ENCODE measurements around the gene RSPH3.
"Not testable (repeated sequence)": the region's sequence is repeated elsewhere in the genome, so short reads cannot be mapped to it uniquely, and the experiment has no call there.

Gene RSPH3

GRCh38 chr6:158972241-158973233, 27.5 kb downstream of the RSPH3 start:
- peak; percentile 53 for DNase-seq (ENCODE audit: low spot score)

GRCh38 chr6:158970640-158971275, 29.2 kb downstream of the RSPH3 start:
- peak; percentile 16 for DNase-seq (ENCODE audit: low spot score)

- DNase-seq (ENCODE audit: low spot score), result no peak
These were observed 30.9 kb downstream of the RSPH3 start for GRCh38 chr6:158969148-158969547.

DNA sequence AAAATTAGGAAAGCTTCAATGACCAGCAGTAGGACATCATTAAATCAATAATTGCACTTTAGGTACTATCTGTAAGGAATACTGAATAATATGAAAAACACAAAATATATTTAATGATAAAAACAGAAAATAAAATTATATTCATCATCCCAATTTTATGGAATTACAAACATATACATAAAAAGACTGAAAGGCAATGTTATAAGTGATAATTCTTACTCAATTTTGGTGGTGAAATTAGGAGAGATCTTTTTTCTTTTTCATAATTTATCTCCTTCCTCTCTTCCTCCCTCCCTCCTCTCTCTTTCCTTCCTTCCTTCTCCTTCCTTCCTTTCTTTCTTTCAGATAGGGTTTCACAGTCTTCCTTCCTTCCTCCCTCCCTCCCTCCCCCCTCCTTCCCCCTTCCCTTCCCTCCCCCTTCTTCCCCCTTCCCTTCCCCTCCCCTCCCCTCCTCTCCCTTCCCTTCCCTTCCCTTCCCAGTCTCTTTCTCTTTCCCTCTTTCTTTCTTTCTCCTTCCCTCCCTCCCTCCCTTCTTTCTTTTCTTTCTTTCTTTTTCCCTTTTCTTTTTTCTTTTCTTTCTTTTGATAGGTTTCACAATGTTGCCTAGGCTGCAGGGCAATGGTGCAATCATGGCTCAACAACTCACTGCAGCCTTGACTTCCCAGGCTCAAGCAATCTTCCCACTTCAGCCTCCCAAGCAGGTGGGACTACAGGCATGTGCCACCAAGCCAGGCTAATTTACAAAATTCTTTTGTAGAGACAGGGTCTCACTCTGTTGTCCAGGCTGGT, 36.8 kb downstream of the RSPH3 start:
- no peak for DNase-seq (ENCODE audit: low spot score)

GRCh38 chr6:158962371-158962770, 37.6 kb downstream of the RSPH3 start:
- DNase-seq (ENCODE audit: low spot score), result no peak

DNA sequence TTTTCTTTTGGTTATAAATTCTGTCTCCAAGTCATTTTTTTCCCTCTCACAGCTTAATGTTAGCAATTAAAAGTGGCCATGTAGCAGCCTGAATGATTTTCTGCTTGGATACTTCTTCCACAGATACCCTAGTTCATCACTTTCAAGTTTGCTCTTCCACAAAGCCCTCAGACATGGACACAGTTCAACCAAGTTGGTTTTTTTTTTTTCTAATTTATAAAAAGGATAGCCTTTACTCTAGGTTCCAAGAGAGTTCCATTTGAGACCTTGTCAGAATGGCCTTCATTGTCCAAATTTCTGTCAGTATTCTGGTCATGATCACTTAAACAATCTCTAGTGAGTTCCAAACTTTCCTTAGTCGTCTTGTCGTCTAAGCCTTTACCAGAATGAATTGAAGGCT, 40.0 kb downstream of the RSPH3 start:
- DNase-seq (ENCODE audit: low spot score), result peak; percentile 37

DNA sequence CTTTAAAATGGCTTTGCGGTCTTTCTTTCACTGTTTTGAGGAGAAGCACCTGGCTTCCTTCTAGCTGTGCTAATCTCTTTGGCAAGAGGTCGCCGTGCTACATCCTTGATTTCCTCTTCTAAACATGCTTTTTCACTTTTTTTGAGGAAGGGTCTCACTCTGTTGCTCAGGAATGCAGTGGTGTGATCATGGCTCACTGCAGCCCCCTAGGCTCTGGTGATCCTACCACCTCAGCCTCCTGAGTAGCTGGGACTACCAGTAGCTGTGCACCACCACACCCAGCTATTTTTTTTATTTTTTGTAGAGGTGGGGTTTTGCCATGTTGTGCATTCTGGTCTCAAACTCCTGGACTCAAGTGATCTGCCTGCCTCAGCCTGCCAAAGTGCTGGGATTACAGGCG, 40.5 kb downstream of the RSPH3 start:
- no peak for DNase-seq (ENCODE audit: low spot score)

GRCh38 chr6:158958504-158959386, 41.3 kb downstream of the RSPH3 start:
- no peak for DNase-seq (ENCODE audit: low spot score)

DNA sequence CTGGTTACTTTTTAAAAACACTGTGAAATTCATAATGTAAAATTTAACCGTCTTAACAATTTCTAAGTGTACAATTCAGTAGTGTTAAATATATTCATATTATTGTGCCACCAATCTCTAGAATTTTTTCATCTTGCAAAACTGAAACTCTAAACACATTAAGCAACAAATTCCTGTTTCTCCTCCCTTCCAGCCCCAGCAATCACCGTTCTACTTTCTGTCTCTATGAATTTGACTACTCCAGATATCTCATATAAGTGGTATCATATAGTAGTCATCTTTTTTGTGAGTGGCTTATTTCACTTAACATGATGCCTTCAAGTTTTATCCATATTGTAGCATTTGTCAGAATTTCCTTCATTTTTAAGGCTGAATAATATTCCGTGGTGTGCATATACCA, 44.7 kb downstream of the RSPH3 start:
- DNase-seq (ENCODE audit: low spot score), result no peak

DNA sequence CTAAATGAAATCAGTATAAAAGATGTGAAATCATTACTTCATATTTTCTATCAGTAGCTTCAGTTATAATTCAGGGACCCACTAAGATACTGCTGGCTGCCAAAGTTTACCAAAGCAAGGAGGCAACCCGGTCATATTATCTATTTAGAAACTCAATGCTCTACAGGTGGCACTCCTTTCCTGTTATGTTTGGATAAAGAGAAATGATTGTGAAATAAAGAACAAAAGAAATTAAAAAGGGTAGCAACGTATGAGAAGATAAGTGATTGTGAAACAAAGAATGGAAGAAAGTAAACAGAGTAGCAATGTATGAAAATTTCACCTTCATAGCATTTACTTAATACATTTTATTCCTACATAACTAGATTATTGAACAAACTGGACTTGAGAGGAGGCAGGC, 45.2 kb downstream of the RSPH3 start:
- DNase-seq (ENCODE audit: low spot score), result no peak

GRCh38 chr6:158952011-158952410, 48.0 kb downstream of the RSPH3 start:
- not testable (repeated sequence) for DNase-seq (ENCODE audit: low spot score)

GRCh38 chr6:158951565-158951964, 48.4 kb downstream of the RSPH3 start:
- DNase-seq (ENCODE audit: low spot score), result not testable (repeated sequence)

GRCh38 chr6:158947284-158947683, 52.7 kb downstream of the RSPH3 start:
- no peak for DNase-seq (ENCODE audit: low spot score)

GRCh38 chr6:158943380-158944032, 56.5 kb downstream of the RSPH3 start:
- no peak for DNase-seq (ENCODE audit: low spot score)

GRCh38 chr6:158942349-158942748, 57.7 kb downstream of the RSPH3 start:
- DNase-seq (ENCODE audit: low spot score), result no peak

DNA sequence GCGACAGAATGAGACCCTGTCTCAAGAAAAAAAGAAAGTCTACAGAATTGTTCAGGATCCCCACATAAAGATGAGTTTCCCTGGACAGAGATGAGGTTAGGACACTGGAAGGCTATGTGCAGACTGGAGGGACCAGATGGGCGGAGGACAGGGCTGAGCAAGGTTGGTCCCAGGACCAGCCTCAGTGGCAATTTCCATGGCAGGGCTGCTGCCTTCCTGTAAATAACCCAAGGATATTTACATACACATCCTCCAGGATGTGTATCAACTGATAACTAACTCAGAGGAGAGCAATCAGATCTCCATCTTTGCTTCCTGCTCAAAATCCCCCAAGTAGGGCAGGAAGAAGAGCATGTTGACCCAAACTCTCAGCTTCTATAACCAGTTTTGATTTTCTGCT, 58.8 kb downstream of the RSPH3 start:
- DNase-seq (ENCODE audit: low spot score), result no peak

DNA sequence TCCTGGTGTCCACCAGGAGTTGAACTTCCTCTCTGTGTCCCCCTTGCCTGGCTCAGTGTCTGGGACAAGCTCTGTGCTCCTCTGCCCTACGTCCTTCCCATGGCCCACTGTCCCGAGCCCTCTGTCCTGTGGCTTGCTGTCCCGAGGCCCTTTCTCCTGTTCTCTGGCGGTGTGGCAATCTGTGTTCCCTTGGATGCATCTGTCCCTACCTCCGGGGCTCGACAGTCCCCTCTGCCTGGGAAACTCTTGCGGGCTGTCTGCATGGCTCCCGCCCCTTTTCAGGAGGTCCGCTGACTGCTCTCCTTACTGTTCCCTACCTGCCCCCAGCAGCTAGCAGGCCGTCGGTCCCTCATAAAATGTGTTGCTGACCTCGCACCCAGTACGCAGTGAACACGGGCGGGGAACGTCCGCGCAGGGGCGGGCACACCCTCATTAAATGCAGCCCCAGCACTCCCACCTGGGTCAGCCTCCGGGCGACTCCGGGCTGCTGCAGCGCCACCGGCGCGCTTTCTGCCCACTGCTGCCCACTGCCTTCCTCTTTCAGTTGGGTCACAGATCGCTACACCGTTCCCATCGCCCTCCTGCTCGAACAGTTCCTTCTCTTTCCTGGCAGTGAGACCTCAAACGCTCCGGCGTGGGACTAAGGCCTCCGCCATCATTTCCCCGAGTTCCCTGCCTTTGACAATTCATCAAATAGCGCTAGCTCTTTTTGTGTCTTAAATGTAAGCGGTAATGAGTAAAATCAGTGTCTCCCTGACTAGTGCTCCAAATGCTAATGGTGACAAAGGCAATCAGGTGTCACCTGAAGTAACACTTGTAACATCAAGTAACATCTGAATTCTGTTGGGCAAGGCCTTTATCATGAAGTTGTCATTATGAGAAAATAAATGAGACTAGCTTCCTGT, 60.5 kb downstream of the RSPH3 start:
- no peak for DNase-seq (ENCODE audit: low spot score)

DNA sequence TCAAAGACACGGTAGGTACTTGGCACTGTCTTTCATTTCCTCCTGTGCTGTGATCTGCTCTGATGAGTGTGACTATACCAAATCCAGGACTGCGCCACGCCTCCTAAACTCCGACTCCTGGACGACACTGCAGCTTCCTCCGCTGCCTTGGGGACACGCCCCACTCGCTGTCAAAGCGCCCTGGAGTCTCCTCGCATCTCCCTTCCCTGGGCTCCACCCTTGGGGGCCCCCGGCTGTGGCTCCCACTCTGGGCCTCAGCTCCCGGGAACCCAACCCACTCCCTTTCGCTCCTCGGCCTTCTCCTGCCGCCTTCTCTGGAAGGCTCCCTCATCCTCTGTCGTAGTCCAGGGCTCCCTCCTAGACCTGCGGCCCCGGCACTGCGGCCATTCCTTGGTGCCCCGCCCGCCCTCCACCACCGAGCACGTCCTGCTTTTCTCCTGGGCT, 61.2 kb downstream of the RSPH3 start:
- DNase-seq (ENCODE audit: low spot score), result no peak

- no peak for DNase-seq (ENCODE audit: low spot score)
These were observed 61.8 kb downstream of the RSPH3 start for GRCh38 chr6:158938220-158938619.

- DNase-seq (ENCODE audit: low spot score), result no peak
These were observed 65.8 kb downstream of the RSPH3 start for GRCh38 chr6:158934157-158934556.
